SK-N-MC (cell line): ENCODE results near the gene CDCA4.

Source experiments
- EZH2 ChIP-seq: fragments of 200-600 bp; sonication (generic); IDR thresholded peaks from one replicate; pipeline ENCODE4 v1.6.1; 2017; ENCODE audit warnings: antibody characterized with exemption
- POLR2AphosphoS5 ChIP-seq: IDR thresholded peaks from 2 replicates; pipeline ENCODE4 v1.6.1; 2012; ENCODE audit warnings: mild to moderate bottlenecking, low read depth, low read length, borderline replicate concordance

DNA sequence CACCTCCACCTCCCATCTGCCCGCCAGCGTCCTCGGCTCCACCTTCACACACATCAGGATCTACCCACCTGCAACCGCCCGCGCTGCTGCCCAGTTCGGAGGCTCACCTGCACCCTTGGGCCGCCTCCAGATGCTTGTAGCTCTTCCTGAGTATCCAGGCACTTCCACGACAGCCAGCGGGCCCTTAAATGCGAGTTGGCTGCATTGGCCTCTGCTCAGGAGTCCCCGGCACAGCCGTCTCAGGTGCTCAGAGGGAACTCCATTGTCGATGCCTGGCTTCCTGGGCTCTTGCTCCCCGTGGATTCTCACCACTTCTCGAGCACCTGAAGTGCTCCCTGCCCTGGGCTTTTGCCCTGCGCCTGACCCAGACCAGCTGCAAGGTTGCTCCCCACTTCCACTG lies 21.9 kb upstream of the CDCA4 start:
- no peak for TF ChIP-seq EZH2
- no peak for TF ChIP-seq POLR2AphosphoS5
